HepG2 (cell line): ENCODE results near the gene LIFR. TPM values are rescaled to one million over a fixed set of nuclear protein-coding genes. Genes with fewer than 3 reads are reported as not detected.

ENCODE experiments used
- CHD4 ChIP-seq: fragments of 200-600 bp; sonication (generic); IDR thresholded peaks from 2 replicates; pipeline ENCODE4 v1.7.0; 2017; ENCODE audit warnings: mild to moderate bottlenecking, low read length, borderline replicate concordance
- E2F5 ChIP-seq: sonication (generic); formaldehyde crosslinking; conservative IDR thresholded peaks from 2 replicates; pipeline ENCODE4 v1.4.0; 2020; ENCODE audit warnings: missing genetic modification reagents
- GTF3A ChIP-seq: sonication (generic); formaldehyde crosslinking; conservative IDR thresholded peaks from 2 replicates; pipeline ENCODE4 v1.4.0; 2020; ENCODE audit warnings: mild to moderate bottlenecking, missing genetic modification reagents
- HOXA9 ChIP-seq: sonication (generic); formaldehyde crosslinking; IDR thresholded peaks from 2 replicates; pipeline ENCODE4 v1.8.1; 2022; ENCODE audit warnings: missing genetic modification reagents, mild to moderate bottlenecking, moderate library complexity, borderline replicate concordance
- KAT8 ChIP-seq: IDR thresholded peaks from 2 replicates; pipeline ENCODE4 v1.6.1; 2016; ENCODE audit warnings: missing genetic modification reagents, missing compliant biosample characterization
- KLF12 ChIP-seq: sonication (generic); formaldehyde crosslinking; IDR thresholded peaks from 2 replicates; pipeline ENCODE4 v1.4.0; 2020; ENCODE audit warnings: missing genetic modification reagents, borderline replicate concordance
- KMT2A ChIP-seq: sonication (generic); formaldehyde crosslinking; IDR thresholded peaks from 2 replicates; pipeline ENCODE4 v1.4.0; 2020; ENCODE audit warnings: missing genetic modification reagents
- NCOA5 ChIP-seq: sonication (generic); formaldehyde crosslinking; IDR thresholded peaks from 2 replicates; pipeline ENCODE4 v1.4.0; 2020; ENCODE audit warnings: missing genetic modification reagents
- PAWR ChIP-seq: sonication (generic); formaldehyde crosslinking; IDR thresholded peaks from 2 replicates; pipeline ENCODE4 v1.4.0; 2020; ENCODE audit warnings: missing genetic modification reagents, mild to moderate bottlenecking, borderline replicate concordance
- PITX1 ChIP-seq: sonication (generic); formaldehyde crosslinking; IDR thresholded peaks from 2 replicates; pipeline ENCODE4 v1.5.1; 2020; ENCODE audit warnings: mild to moderate bottlenecking, missing genetic modification reagents
- PRPF4 ChIP-seq: fragments of 200-400 bp; formaldehyde crosslinking; IDR thresholded peaks from 2 replicates; pipeline ENCODE4 v1.6.1; 2016; ENCODE audit warnings: low read length, low read depth; ENCODE audit not compliant: poor library complexity, severe bottlenecking
- RAD21 ChIP-seq: fragments of 450-650 bp; formaldehyde crosslinking; IDR thresholded peaks from 2 replicates; pipeline ENCODE4 v1.5.0; 2020; ENCODE audit warnings: mild to moderate bottlenecking
- RCOR2 ChIP-seq: IDR thresholded peaks from 2 replicates; pipeline ENCODE4 v1.6.1; 2016; ENCODE audit warnings: missing biosample characterization, missing genetic modification reagents
- SRSF4 ChIP-seq: fragments of 200-400 bp; formaldehyde crosslinking; IDR thresholded peaks from one replicate; pipeline ENCODE4 v1.6.1; 2018; ENCODE audit warnings: mild to moderate bottlenecking, low read depth, low read length, moderate library complexity; ENCODE audit not compliant: poor library complexity, severe bottlenecking
- TSC22D2 ChIP-seq: sonication (generic); formaldehyde crosslinking; IDR thresholded peaks from 2 replicates; pipeline ENCODE4 v1.5.1; 2020; ENCODE audit warnings: missing genetic modification reagents, mild to moderate bottlenecking, borderline replicate concordance
- U2AF2 ChIP-seq: fragments of 200-400 bp; formaldehyde crosslinking; IDR thresholded peaks from 2 replicates; pipeline ENCODE4 v1.6.1; 2017; ENCODE audit warnings: low read depth, mild to moderate bottlenecking, low read length
- ZBTB26 ChIP-seq: IDR thresholded peaks from 2 replicates; pipeline ENCODE4 v1.6.1; 2016; ENCODE audit warnings: missing compliant biosample characterization, missing genetic modification reagents, borderline replicate concordance
- ZBTB7A ChIP-seq: sonication (generic); formaldehyde crosslinking; IDR thresholded peaks from 2 replicates; pipeline ENCODE4 v1.8.0; 2022; ENCODE audit warnings: mild to moderate bottlenecking, missing genetic modification reagents
- ZNF10 ChIP-seq: sonication (generic); formaldehyde crosslinking; IDR thresholded peaks from 2 replicates; pipeline ENCODE4 v1.4.0; 2020; ENCODE audit warnings: mild to moderate bottlenecking, low read depth, missing genetic modification reagents, borderline replicate concordance
- ZNF260 ChIP-seq: sonication (generic); formaldehyde crosslinking; IDR thresholded peaks from 2 replicates; pipeline ENCODE4 v1.4.0; 2020; ENCODE audit warnings: missing genetic modification reagents, low read depth, mild to moderate bottlenecking, borderline replicate concordance
- ZNF570 ChIP-seq: sonication (generic); formaldehyde crosslinking; IDR thresholded peaks from 2 replicates; pipeline ENCODE4 v1.4.0; 2020; ENCODE audit warnings: mild to moderate bottlenecking, missing genetic modification reagents, borderline replicate concordance
- ZNF691 ChIP-seq: sonication (generic); formaldehyde crosslinking; IDR thresholded peaks from 2 replicates; pipeline ENCODE4 v1.4.0; 2020; ENCODE audit warnings: missing genetic modification reagents, low read depth, mild to moderate bottlenecking, borderline replicate concordance
- ZNF710 ChIP-seq: sonication (generic); formaldehyde crosslinking; IDR thresholded peaks from 2 replicates; pipeline ENCODE4 v1.5.0; 2020; ENCODE audit warnings: mild to moderate bottlenecking, missing genetic modification reagents, borderline replicate concordance
- ZNF782 ChIP-seq: sonication (generic); formaldehyde crosslinking; IDR thresholded peaks from 2 replicates; pipeline ENCODE4 v1.4.0; 2020; ENCODE audit warnings: missing genetic modification reagents, mild to moderate bottlenecking, borderline replicate concordance
- ZNF784 ChIP-seq: sonication (generic); formaldehyde crosslinking; IDR thresholded peaks from 2 replicates; pipeline ENCODE4 v1.5.1; 2020; ENCODE audit warnings: missing genetic modification reagents, mild to moderate bottlenecking, borderline replicate concordance
- polyA plus RNA-seq, 8 experiments: library from polyadenylated mRNA; depleted of rRNA in 3 of 8; stranded (reverse) in 7 of 8; unstranded in 1 of 8; fragments of >200 nt; fragmentation: Illumina TruSeq in 4 of 8; extraction: Trizol in 4 of 8; gene quantifications; 2 replicates each; pipeline versions ENCODE4 v1.2.1 to v1.2.3, GENCODE V29; 2011 to 2016; ENCODE audit warnings: low read depth in 4 of 8, missing spikeins in 1 of 8, mixed read lengths in 1 of 8; ENCODE audit not compliant: insufficient read depth in 1 of 8
- total RNA-seq, 5 experiments: library from RNA; depleted of rRNA; stranded (reverse); fragments of >200 nt; fragmentation: Illumina TruSeq; extraction: Trizol; gene quantifications; 2 replicates each; pipeline ENCODE4 v1.2.3, GENCODE V29; 2016; ENCODE audit warnings: low read depth in 1 of 5

Gene LIFR
- total and polyA plus RNA-seq, 2 of the 13 experiments (the other 11 are each of a cell fraction or from before 2014, with no cell fraction given) = 6.3 to 25.2 TPM

- TF ChIP-seq PITX1 (peak; percentile 40; the same call in 1 of the 2 replicates), CHD4 (no peak), ZNF260 (no peak), KMT2A (CRISPR knock-in tag) (peak; percentile 71; the same call in 1 of the 2 replicates), KLF12 (CRISPR knock-in tag) (0 out of 2 replicates have a peak, but pooled peaks have one; percentile 11), RAD21 (0 out of 2 replicates have a peak, but pooled peaks have one; percentile 11), PRPF4 (no peak), ZNF691 (CRISPR knock-in tag) (no peak), ZNF710 (CRISPR knock-in tag) (peak; percentile 35; the same call in 1 of the 2 replicates), PAWR (CRISPR knock-in tag) (no peak), ZNF784 (CRISPR knock-in tag) (0 out of 2 replicates have a peak, but pooled peaks have one; percentile 52), KAT8 (no peak), ZNF10 (CRISPR knock-in tag) (no peak), GTF3A (CRISPR knock-in tag) (no peak), ZNF570 (CRISPR knock-in tag) (no peak), TSC22D2 (CRISPR knock-in tag) (no peak), HOXA9 (CRISPR knock-in tag) (no peak), SRSF4 (no peak), U2AF2 (no peak), ZNF782 (CRISPR knock-in tag) (no peak), NCOA5 (no peak), ZBTB26 (CRISPR knock-in tag) (no peak), RCOR2 (CRISPR knock-in tag) (0 out of 2 replicates have a peak, but pooled peaks have one; percentile 61), E2F5 (CRISPR knock-in tag) (no peak), ZBTB7A (CRISPR knock-in tag) (no peak)
Measured at GRCh38 chr5:38546691-38547146, 9.7 kb downstream of the LIFR start (continued).
